Keratinocyte (primary cell): ENCODE results near the gene FCRL3. TPM values are rescaled to one million over a fixed set of nuclear protein-coding genes. Genes with fewer than 3 reads are reported as not detected.

Experiments used
- DNase-seq: peaks from one replicate; pipeline ENCODE4 v3.0.0-alpha.2; 2011; ENCODE audit warnings: low read depth, missing footprints, low spot score
- FAIRE-seq: peaks from 2 replicates; lab custom pipeline; 2011; peaks lifted over from hg19 to GRCh38; lab: Jason Lieb, UNC
- H2AFZ ChIP-seq: 2 replicates; pipeline ENCODE4 v1.6.0; 2012; ENCODE audit warnings: low read length, control low read depth, inconsistent platforms; ENCODE audit not compliant: control insufficient read depth
- H3K27ac ChIP-seq: 2 replicates; pipeline ENCODE4 v1.5.1; 2011; ENCODE audit warnings: low read length; ENCODE audit not compliant: control insufficient read depth, insufficient read depth
- H3K27me3 ChIP-seq: 3 replicates; pipeline ENCODE4 v1.6.0; 2011; ENCODE audit warnings: low read length; ENCODE audit not compliant: control insufficient read depth, insufficient read depth; ENCODE audit errors: extremely low read depth
- H3K36me3 ChIP-seq, 2 experiments: 2 replicates in 1 of 2; 3 replicates in 1 of 2; pipeline ENCODE4 v1.5.1; 2011; ENCODE audit warnings: low read length in 2 of 2, mild to moderate bottlenecking in 1 of 2; ENCODE audit not compliant: control insufficient read depth in 2 of 2, insufficient read depth in 2 of 2; ENCODE audit errors: extremely low read depth in 1 of 2
- H3K4me1 ChIP-seq: 3 replicates; pipeline ENCODE4 v1.5.1; 2011; ENCODE audit warnings: low read length; ENCODE audit not compliant: control insufficient read depth, insufficient read depth; ENCODE audit errors: extremely low read depth
- H3K4me2 ChIP-seq: 3 replicates; pipeline ENCODE4 v1.6.0; 2011; ENCODE audit warnings: low read depth, low read length; ENCODE audit not compliant: control insufficient read depth, insufficient read depth; ENCODE audit errors: extremely low read depth
- H3K4me3 ChIP-seq, 3 experiments: fragments of 200-600 bp in 1 of 3; sonication (generic) in 1 of 3; 2 replicates in 2 of 3; 3 replicates in 1 of 3; pipeline ENCODE4 v1.5.1; 2011 to 2016; ENCODE audit warnings: low read length in 3 of 3, mild to moderate bottlenecking in 3 of 3, control low read depth in 2 of 3, inconsistent platforms in 1 of 3, low read depth in 1 of 3, mixed read lengths in 1 of 3, mixed run types in 1 of 3, moderate library complexity in 1 of 3; ENCODE audit not compliant: control insufficient read depth in 2 of 3, insufficient read depth in 2 of 3; ENCODE audit errors: extremely low read depth in 1 of 3
- H3K79me2 ChIP-seq: 2 replicates; pipeline ENCODE4 v1.6.0; 2012; ENCODE audit warnings: low read length; ENCODE audit not compliant: control insufficient read depth, insufficient read depth
- H3K9ac ChIP-seq: 3 replicates; pipeline ENCODE4 v1.6.0; 2011; ENCODE audit warnings: low read length; ENCODE audit not compliant: control insufficient read depth, insufficient read depth; ENCODE audit errors: extremely low read depth
- H3K9me1 ChIP-seq: 3 replicates; pipeline ENCODE4 v1.6.0; 2011; ENCODE audit warnings: low read length; ENCODE audit not compliant: control insufficient read depth, insufficient read depth; ENCODE audit errors: extremely low read depth
- H3K9me3 ChIP-seq: 2 replicates; pipeline ENCODE4 v1.5.1; 2012; ENCODE audit warnings: low read depth, low read length; ENCODE audit not compliant: control insufficient read depth
- H4K20me1 ChIP-seq: 3 replicates; pipeline ENCODE4 v1.6.0; 2011; ENCODE audit warnings: low read length; ENCODE audit not compliant: control insufficient read depth, insufficient read depth; ENCODE audit errors: extremely low read depth
- CTCF ChIP-seq, 3 experiments: IDR thresholded peaks in 1 of 3; conservative IDR thresholded peaks in 1 of 3; optimal IDR thresholded peaks in 1 of 3; 2 replicates in 2 of 3; 3 replicates in 1 of 3; pipeline versions ENCODE3 to v1.5.1; 2011; ENCODE audit warnings: low read length in 3 of 3, mild to moderate bottlenecking in 3 of 3, moderate library complexity in 2 of 3, control low read depth in 1 of 3, inconsistent platforms in 1 of 3; ENCODE audit not compliant: insufficient read depth in 2 of 3; ENCODE audit errors: extremely low read depth in 1 of 3
- EZH2 ChIP-seq: IDR thresholded peaks from one replicate; pipeline ENCODE4 v1.6.1; 2012; ENCODE audit warnings: inconsistent platforms, mild to moderate bottlenecking, low read length, moderate library complexity
- dilution Hi-C: fragments of 300-500 bp; cut with MboI; formaldehyde crosslinking; loops from one replicate; pipeline ENCODE4 v1.7.0; 2020; ENCODE audit warnings: low sequenced_read_pairs; ENCODE audit not compliant: extremely low pct_ligation_motif_present
- polyA plus RNA-seq, 5 experiments: library from polyadenylated mRNA; depleted of rRNA in 3 of 5; stranded (reverse) in 3 of 5; stranded (forward) in 1 of 5; unstranded in 1 of 5; fragments of >200 nt; gene quantifications; 1 replicate in 1 of 5; 2 replicates in 3 of 5; 3 replicates in 1 of 5; pipeline versions ENCODE4 v1.2.1 to v1.2.3, GENCODE V29; 2011 to 2012; ENCODE audit warnings: missing spikeins in 2 of 5, low read depth in 1 of 5, low replicate concordance in 1 of 5

The FCRL3 gene
- polyA plus RNA-seq, 1 donor (not counting 4 experiments of a cell fraction or from before 2014, with no cell fraction given): not detected

- Histone ChIP-seq H3K4me1 (no peaks in the 10 kb centered on the region), H3K79me2 (no peaks in the 10 kb centered on the region), H3K27ac (no peak overlapping the region), H4K20me1 (no peaks in the 10 kb centered on the region), H3K9me3 (no peaks in the 10 kb centered on the region), H3K9ac (no peak overlapping the region), H3K4me2 (no peak overlapping the region), H2AFZ (no peak overlapping the region), H3K27me3 (no peaks in the 10 kb centered on the region), H3K36me3 (no peaks in the 10 kb centered on the region), H3K4me3 (no peak overlapping the region), H3K9me1 (no peaks in the 10 kb centered on the region)
- DNase-seq (no peak), FAIRE-seq (no peak)
- dilution Hi-C loops: no loop called here
- TF ChIP-seq EZH2 (no peak), CTCF (optimal IDR thresholded peaks at IDR 0.05 in 1 of 3, IDR thresholded peaks at IDR 0.05 in 1 of 3, conservative IDR thresholded peaks at IDR 0.05 in 1 of 3; ENCODE audit: extremely low read depth in 1 of 3, insufficient read depth in 2 of 3, low read length in 3 of 3) (no peak)
Measured at GRCh38 chr1:157700305-157700704, 264 bp downstream of the FCRL3 start.

- Histone ChIP-seq H3K4me2 (no peak overlapping the region), H3K9me1 (no peaks in the 10 kb centered on the region), H3K4me1 (no peaks in the 10 kb centered on the region), H3K9me3 (no peaks in the 10 kb centered on the region), H3K27ac (no peak overlapping the region), H3K36me3 (no peaks in the 10 kb centered on the region), H2AFZ (no peak overlapping the region), H3K27me3 (no peaks in the 10 kb centered on the region), H3K4me3 (no peak overlapping the region), H3K9ac (no peak overlapping the region), H3K79me2 (no peaks in the 10 kb centered on the region), H4K20me1 (no peaks in the 10 kb centered on the region)
- FAIRE-seq: no peak
- no peak for DNase-seq
- dilution Hi-C loops: no loop called here
- TF ChIP-seq EZH2 (no peak), CTCF (optimal IDR thresholded peaks at IDR 0.05 in 1 of 3, IDR thresholded peaks at IDR 0.05 in 1 of 3, conservative IDR thresholded peaks at IDR 0.05 in 1 of 3; ENCODE audit: extremely low read depth in 1 of 3, insufficient read depth in 2 of 3, low read length in 3 of 3) (no peak)
Measured at GRCh38 chr1:157697781-157698569, 2.6 kb downstream of the FCRL3 start.
